ENCODE data around the gene SPTBN4.

DNA sequence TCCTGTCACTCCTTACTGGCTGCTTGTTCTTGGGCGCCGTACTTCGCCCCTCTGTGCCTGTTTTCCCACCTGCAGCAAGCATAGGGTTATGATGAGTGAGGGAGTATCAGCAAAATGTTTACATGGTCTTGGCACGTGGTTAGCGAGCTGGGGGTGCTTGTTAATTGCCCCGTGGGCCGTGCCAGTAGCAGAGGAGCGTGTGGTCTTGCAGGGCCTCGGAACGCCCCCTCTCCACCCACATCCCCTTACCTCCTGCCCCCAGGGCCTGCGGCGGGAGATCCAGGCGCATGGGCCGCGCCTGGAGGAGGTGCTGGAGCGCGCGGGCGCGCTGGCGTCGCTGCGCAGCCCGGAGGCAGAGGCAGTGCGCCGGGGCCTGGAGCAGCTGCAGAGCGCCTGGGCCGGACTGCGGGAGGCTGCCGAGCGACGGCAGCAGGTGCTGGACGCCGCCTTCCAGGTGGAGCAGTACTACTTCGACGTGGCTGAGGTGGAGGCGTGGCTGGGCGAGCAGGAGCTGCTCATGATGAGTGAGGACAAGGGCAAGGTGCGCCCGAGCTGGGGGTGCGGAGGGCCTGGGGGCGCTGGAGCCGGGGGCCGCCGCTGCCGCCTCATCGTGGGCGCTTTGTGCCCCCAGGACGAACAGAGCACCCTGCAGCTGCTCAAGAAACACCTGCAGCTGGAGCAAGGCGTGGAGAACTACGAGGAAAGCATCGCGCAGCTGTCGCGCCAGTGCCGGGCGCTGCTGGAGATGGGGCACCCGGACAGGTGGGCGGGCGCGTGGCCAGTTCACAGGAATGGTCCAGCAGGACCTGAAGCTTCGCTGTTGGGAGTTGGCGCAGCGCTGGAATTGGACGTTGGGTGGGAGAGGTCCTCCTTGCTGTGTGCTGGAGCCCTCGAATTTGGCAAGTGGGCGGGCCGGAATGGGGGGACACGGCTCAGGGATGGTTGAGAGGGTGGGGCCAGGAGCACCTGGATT lies 87.4 kb downstream of the SPTBN4 start:
- TF ChIP-seq, protein P1, sequence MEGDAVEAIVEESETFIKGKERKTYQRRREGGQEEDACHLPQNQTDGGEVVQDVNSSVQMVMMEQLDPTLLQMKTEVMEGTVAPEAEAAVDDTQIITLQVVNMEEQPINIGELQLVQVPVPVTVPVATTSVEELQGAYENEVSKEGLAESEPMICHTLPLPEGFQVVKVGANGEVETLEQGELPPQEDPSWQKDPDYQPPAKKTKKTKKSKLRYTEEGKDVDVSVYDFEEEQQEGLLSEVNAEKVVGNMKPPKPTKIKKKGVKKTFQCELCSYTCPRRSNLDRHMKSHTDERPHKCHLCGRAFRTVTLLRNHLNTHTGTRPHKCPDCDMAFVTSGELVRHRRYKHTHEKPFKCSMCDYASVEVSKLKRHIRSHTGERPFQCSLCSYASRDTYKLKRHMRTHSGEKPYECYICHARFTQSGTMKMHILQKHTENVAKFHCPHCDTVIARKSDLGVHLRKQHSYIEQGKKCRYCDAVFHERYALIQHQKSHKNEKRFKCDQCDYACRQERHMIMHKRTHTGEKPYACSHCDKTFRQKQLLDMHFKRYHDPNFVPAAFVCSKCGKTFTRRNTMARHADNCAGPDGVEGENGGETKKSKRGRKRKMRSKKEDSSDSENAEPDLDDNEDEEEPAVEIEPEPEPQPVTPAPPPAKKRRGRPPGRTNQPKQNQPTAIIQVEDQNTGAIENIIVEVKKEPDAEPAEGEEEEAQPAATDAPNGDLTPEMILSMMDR (IDR thresholded peaks at IDR 0.05; ENCODE audit: low read length) = no peak
- no peak for TF ChIP-seq EZH2 (IDR thresholded peaks at IDR 0.05; ENCODE audit: borderline replicate concordance, low read length)

Data from OCI-LY1 (cell line).